GM12878 (cell line): Measurements from ENCODE around the gene JADE2. TPM values are rescaled to one million over a fixed set of nuclear protein-coding genes. Genes with fewer than 3 reads are reported as not detected.

Source experiments
- CHD4 ChIP-seq: fragments of 200-600 bp; sonication (generic); IDR thresholded peaks from 2 replicates; pipeline ENCODE4 v1.6.1; 2016; ENCODE audit warnings: mild to moderate bottlenecking
- CTCF ChIP-seq, 3 experiments: IDR thresholded peaks in 2 of 3; conservative IDR thresholded peaks in 1 of 3; 2 replicates each; pipeline ENCODE4 v1.5.1; 2011; ENCODE audit warnings: low read depth in 3 of 3, low read length in 3 of 3, mild to moderate bottlenecking in 3 of 3, control low read depth in 2 of 3, moderate library complexity in 2 of 3, inconsistent platforms in 1 of 3, mixed read lengths in 1 of 3; ENCODE audit not compliant: control insufficient read depth in 2 of 3, insufficient read depth in 1 of 3; ENCODE audit errors: extremely low read depth in 1 of 3
- CUX1 ChIP-seq: IDR thresholded peaks from 2 replicates; pipeline ENCODE4 v1.6.1; 2012; ENCODE audit warnings: improper control_type of control experiment, low read depth, low read length; ENCODE audit not compliant: insufficient replicate concordance
- FOXM1 ChIP-seq: IDR thresholded peaks from 2 replicates; pipeline ENCODE4 v1.6.1; 2012; ENCODE audit warnings: low read depth, mild to moderate bottlenecking, inconsistent platforms, low read length, moderate library complexity
- NBN ChIP-seq: fragments of 450-650 bp; IDR thresholded peaks from 2 replicates; pipeline ENCODE4 v1.6.1; 2016
- NKRF ChIP-seq: fragments of 450-650 bp; conservative IDR thresholded peaks from 2 replicates; pipeline ENCODE4 v1.6.1; 2017; ENCODE audit warnings: mild to moderate bottlenecking, moderate library complexity
- NR2C2 ChIP-seq: IDR thresholded peaks from 2 replicates; pipeline ENCODE4 v1.6.1; 2011; ENCODE audit warnings: borderline replicate concordance, low read depth; ENCODE audit not compliant: control insufficient read depth, insufficient read length
- POLR2AphosphoS2 ChIP-seq: IDR thresholded peaks from 2 replicates; pipeline ENCODE4 v1.6.1; 2011; ENCODE audit warnings: low read depth, mild to moderate bottlenecking, low read length, improper control_type of control experiment, moderate library complexity
- RAD21 ChIP-seq: IDR thresholded peaks from 2 replicates; pipeline ENCODE4 v1.6.1; 2011; ENCODE audit warnings: mild to moderate bottlenecking, low read depth, low read length, moderate library complexity; ENCODE audit not compliant: insufficient read depth
- RCOR1 ChIP-seq: conservative IDR thresholded peaks from 2 replicates; pipeline ENCODE4 v1.6.1; 2012; ENCODE audit warnings: low read depth, low read length, improper control_type of control experiment
- RELA ChIP-seq: fragments of 450-650 bp; IDR thresholded peaks from 2 replicates; pipeline ENCODE4 v1.8.0; 2014; ENCODE audit warnings: borderline replicate concordance; ENCODE audit not compliant: partially characterized antibody
- REST ChIP-seq: IDR thresholded peaks from 2 replicates; pipeline ENCODE4 v1.6.1; 2012; ENCODE audit warnings: mild to moderate bottlenecking, low read depth, low read length
- TCF12 ChIP-seq: IDR thresholded peaks from 2 replicates; pipeline ENCODE4 v1.6.1; 2011; ENCODE audit warnings: low read depth, mild to moderate bottlenecking, low read length
- USF2 ChIP-seq: IDR thresholded peaks from 2 replicates; pipeline ENCODE4 v1.6.1; 2011; ENCODE audit warnings: low read depth, low read length, improper control_type of control experiment, borderline replicate concordance
- ZSCAN29 ChIP-seq: fragments of 450-650 bp; IDR thresholded peaks from 2 replicates; pipeline ENCODE4 v1.6.1; 2017; ENCODE audit warnings: mild to moderate bottlenecking, moderate library complexity
- polyA plus RNA-seq, 11 experiments: library from polyadenylated mRNA; depleted of rRNA in 4 of 11; unstranded in 6 of 11; stranded (reverse) in 5 of 11; fragments of >200 nt; fragmentation: Nextera tagmentation in 4 of 11; fragmentation: Illumina TruSeq in 1 of 11; extraction: Ambion mirVana in 4 of 11; extraction: Trizol in 1 of 11; gene quantifications; 1 replicate in 1 of 11; 2 replicates in 10 of 11; pipeline versions ENCODE4 v1.2.1 to v1.2.3, GENCODE V29; 2011 to 2016; ENCODE audit warnings: inconsistent platforms in 2 of 11, missing spikeins in 2 of 11, low read depth in 1 of 11
- total RNA-seq, 4 experiments: library from RNA; depleted of rRNA in 3 of 4; stranded (reverse); fragments of >200 nt in 3 of 4; fragmentation: Illumina TruSeq in 1 of 4; extraction: Trizol in 1 of 4; gene quantifications; 2 replicates each; pipeline versions ENCODE4 v1.2.1 to v1.2.3, GENCODE V29; 2013 to 2021

Gene JADE2
- total and polyA plus RNA-seq, 10 of the 15 experiments (the other 5 are each of a cell fraction or from before 2014, with no cell fraction given): 1.5 to 67.0 (median 22.4) TPM

- TF ChIP-seq REST: no peak
- TF ChIP-seq RAD21: no peak
- TF ChIP-seq USF2: no peak; the same call in 1 of the 2 replicates
- 0 out of 2 replicates have a peak, but pooled peaks have one; percentile 51 for TF ChIP-seq RCOR1
- no peak for TF ChIP-seq NBN
- TF ChIP-seq CTCF (IDR thresholded peaks at IDR 0.05 in 2 of 3, conservative IDR thresholded peaks at IDR 0.05 in 1 of 3; ENCODE audit: control insufficient read depth in 2 of 3, extremely low read depth in 1 of 3, insufficient read depth in 1 of 3, low read depth in 3 of 3, low read length in 3 of 3): no peak
- no peak for TF ChIP-seq NR2C2
- TF ChIP-seq CUX1: no peak
- no peak for TF ChIP-seq POLR2AphosphoS2
- TF ChIP-seq NKRF: no peak
- no peak for TF ChIP-seq FOXM1
- no peak for TF ChIP-seq TCF12
- TF ChIP-seq CHD4: no peak
- no peak for TF ChIP-seq ZSCAN29
- no peak for TF ChIP-seq RELA
These were observed 66.8 kb downstream of the JADE2 start (continued) for GRCh38 chr5:134592141-134592746.
